VCaP (cell line): ENCODE data around the gene RIT2.
"Not testable (repeated sequence)": the region's sequence is repeated elsewhere in the genome, so short reads cannot be mapped to it uniquely, and the experiment has no call there.

ENCODE experiments used
- H3K27ac ChIP-seq: fragments of 450-650 bp; 2 replicates; pipeline ENCODE4 v1.5.1; 2017
- TF ChIP-seq, protein P1 (sequence below): fragments of 450-650 bp; conservative IDR thresholded peaks from 2 replicates; pipeline ENCODE4 v1.5.1; 2017; ENCODE audit warnings: mild to moderate bottlenecking, moderate library complexity

RIT2 gene

DNA sequence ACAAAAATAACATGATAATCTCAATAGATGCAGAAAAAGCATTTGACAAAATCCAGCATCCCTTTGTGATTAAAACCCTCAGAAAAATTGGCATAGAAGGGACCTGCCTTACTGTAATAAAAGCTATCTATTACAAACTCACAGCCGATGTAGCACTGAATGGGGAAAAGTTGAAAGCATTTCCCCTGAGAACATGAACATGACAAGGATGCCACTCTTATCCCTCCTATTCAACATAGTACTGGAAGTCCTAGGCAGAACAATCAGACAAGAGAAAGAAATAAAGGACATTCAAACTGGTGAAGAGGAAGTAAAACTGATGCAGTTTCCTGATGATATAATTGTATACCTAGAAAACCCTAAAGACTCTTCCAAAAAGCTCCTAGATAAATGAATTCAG, 368.7 kb downstream of the RIT2 start:
- H3K27ac ChIP-seq = no peak overlapping the region
- TF ChIP-seq, protein P1, sequence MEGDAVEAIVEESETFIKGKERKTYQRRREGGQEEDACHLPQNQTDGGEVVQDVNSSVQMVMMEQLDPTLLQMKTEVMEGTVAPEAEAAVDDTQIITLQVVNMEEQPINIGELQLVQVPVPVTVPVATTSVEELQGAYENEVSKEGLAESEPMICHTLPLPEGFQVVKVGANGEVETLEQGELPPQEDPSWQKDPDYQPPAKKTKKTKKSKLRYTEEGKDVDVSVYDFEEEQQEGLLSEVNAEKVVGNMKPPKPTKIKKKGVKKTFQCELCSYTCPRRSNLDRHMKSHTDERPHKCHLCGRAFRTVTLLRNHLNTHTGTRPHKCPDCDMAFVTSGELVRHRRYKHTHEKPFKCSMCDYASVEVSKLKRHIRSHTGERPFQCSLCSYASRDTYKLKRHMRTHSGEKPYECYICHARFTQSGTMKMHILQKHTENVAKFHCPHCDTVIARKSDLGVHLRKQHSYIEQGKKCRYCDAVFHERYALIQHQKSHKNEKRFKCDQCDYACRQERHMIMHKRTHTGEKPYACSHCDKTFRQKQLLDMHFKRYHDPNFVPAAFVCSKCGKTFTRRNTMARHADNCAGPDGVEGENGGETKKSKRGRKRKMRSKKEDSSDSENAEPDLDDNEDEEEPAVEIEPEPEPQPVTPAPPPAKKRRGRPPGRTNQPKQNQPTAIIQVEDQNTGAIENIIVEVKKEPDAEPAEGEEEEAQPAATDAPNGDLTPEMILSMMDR = no peak

DNA sequence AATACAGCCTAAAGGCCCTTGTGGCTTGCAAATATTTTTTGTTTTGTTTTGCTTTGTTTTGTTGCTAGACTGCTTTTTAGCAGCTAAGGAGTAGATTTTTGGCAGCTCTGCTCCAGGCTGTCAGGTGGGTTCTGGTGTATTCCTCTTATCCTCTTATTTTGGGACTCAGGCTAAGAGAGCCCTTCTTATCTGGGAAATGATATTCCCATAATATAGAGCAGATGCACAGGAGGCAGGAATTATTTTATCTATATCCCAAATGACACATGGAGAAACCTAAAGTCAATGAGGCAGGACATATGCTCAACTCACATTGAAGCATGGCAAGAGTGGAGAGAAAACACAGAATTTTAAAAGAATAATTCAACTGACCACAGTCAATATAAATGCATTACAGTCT, 369.6 kb downstream of the RIT2 start:
- H3K27ac ChIP-seq = no peak overlapping the region
- TF ChIP-seq, protein P1 = no peak

DNA sequence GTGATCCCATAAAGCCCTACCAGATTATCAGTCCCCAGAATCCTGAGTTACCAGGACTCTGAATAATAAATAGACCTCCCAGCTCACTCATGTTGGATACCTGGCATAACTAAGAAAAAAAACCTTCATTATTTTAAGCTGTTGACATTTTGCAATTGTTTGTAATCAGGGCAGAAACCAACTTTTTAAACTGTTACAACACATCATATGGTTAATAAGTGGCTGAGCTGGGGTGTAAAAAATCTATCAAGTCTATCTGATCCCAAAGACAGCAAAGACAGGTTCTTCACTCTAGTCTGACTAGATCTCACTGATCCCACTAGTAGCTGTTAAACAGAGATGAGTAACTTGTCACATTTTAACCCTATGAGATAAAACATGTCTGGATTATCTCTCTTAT, 370.3 kb downstream of the RIT2 start:
- no peak overlapping the region for H3K27ac ChIP-seq
- TF ChIP-seq, protein P1 = no peak

DNA sequence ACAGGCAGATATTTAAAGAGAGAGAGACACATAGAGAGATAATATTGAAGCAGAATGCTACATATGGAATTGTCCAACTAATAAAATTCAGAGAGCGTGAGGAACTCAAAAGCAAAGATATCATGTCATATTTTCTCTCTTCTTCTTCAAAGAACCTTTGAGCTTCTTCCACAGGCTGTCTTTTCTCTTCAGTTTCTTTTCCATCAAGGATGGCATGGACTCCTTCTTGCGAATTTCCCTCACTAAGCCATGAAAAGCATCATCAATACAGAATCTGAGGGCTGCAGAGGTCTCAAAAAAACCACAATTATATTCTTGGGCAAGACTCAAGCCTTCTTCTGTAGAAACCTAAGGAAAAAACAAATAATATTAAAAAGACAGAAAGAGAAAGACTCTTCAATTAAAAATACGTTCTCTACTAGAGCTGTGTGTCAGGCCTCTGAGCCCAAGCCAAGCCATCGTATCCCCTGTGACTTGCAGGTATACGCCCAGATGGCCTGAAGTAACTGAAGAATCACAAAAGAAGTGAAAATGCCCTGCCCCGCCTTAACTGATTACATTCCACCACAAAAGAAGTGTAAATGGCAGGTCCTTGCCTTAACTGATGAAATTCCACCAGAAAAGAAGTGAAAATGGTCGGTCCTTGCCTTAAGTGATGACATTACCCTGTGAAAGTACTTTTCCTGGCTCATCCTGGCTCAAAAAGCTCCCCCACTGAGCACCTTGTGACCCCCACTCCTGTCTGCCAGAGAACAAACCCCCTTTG, 371.9 kb downstream of the RIT2 start:
- peak overlapping the region; percentile 51 for H3K27ac ChIP-seq
- TF ChIP-seq, protein P1 = no peak

DNA sequence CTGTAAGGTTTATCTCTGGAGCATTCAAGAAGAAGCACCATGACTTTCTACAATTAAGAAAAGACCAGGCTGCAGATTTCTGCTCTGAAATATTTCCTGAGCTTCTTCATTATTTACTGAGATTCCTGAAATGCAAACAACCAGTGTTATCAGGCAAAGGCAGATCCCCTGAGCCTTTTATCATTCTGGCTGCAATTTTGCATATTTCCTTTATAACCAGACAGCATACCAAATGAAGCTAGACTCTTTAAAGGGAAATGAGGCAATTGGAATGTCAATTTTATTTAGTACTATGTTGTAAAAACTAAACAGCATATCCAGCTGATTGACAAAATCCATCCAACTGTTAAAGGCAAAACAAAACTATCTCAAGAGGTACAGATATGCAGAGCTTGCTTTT, 372.5 kb downstream of the RIT2 start:
- peak overlapping the region; percentile 51 for H3K27ac ChIP-seq
- TF ChIP-seq, protein P1 = no peak

DNA sequence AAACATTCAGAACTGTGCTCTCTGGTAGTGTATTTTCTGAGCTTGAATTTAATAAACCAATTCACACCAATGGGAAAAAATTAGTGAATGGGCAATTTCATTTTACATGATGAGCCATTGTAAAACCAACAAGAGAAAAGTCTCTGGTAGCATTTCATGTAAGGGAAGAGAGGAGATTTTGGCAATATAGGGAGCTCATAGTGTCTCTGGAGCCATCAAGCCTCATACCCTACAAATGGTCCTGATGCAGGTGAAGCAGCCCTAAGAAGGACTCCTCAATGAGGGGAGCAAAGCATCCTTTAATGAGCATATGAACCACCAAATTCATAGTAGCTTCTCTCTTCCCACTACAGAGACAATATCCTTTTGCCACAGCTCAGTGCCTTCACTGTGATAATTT, 373.0 kb downstream of the RIT2 start:
- H3K27ac ChIP-seq = peak overlapping the region; percentile 51
- TF ChIP-seq, protein P1 = no peak

DNA sequence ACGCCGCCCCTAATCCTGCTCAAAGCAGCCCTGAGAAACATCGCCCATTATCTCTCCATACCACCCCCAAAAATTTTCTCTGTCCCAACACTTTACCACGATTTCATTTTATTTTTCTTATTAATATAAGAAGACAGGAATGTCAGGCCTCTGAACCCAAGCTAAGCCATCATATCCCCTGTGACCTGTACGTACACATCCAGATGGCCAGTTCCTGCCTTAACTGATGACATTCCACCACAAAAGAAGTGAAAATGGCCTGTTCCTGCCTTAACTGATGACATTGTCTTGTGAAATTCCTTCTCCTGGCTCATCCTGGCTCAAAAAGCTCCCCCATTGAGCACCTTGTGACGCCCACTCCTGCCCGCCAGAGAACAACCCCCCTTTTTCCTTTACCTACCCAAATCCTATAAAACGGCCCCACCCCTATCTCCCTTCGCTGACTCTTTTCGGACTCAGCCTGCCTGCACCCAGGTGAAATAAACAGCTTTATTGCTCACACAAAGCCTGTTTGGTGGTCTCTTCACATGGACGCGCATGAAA, 373.6 kb downstream of the RIT2 start:
- H3K27ac ChIP-seq = peak overlapping the region; percentile 51

DNA sequence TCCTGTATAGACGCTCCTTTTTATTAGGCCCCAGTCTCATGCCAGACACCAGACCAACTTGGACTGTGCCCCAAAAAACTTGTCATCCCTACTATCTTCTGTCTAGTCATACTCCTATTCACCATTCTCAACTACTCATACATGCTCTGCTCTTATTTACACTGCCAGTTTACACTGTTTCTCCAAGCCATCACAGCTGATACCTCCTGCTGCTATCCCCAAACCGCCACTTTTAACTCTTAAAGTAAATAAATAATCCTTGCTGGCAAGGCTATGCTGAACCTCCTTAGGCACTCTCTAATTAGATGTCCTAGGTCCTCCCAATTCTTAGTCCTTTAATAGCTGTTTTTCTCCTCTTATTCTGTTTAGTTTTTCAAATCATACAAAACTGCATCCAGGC, 374.2 kb downstream of the RIT2 start:
- not testable (repeated sequence) for H3K27ac ChIP-seq

DNA sequence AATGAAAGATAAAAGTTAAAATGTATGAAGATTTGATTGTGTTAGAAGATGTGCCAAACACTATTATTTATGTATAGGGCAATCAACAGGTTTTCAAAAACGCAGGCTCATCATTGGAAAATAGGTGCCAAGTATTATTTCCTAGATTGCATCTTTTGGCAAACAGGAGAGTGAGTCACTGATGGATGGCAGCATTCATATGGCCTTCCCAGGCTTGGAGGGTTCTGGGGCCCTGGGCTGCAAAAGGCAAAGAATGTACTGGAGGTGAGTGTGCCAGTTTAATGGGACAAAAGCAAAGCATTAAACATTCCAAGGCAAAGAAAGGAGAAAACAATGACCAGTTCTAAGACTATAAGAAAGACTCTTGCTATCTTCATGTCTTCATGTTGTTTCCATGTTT, 379.4 kb downstream of the RIT2 start:
- TF ChIP-seq, protein P1 = no peak
- no peak overlapping the region for H3K27ac ChIP-seq
